Liver (tissue), 3 donors: Measurements from ENCODE around the gene PBLD.

ENCODE experiments used
- EGR1 ChIP-seq, 2 donors: IDR thresholded peaks; 2 replicates each; pipeline ENCODE4 v1.6.1; 2016 to 2018; ENCODE audit warnings: antibody characterized with exemption in 2 of 2, low read depth in 2 of 2
- GABPA ChIP-seq, 2 donors: IDR thresholded peaks in 1 of 2; conservative IDR thresholded peaks in 1 of 2; 2 replicates each; pipeline ENCODE4 v1.6.1; 2016; ENCODE audit warnings: antibody characterized with exemption in 2 of 2, mild to moderate bottlenecking in 1 of 2, moderate library complexity in 1 of 2
- HNF4A ChIP-seq, 2 donors: conservative IDR thresholded peaks; 2 replicates each; pipeline ENCODE4 v1.6.1; 2016; ENCODE audit warnings: antibody characterized with exemption in 2 of 2, mild to moderate bottlenecking in 2 of 2
- HNF4G ChIP-seq: IDR thresholded peaks from 2 replicates; pipeline ENCODE4 v1.6.1; 2016; ENCODE audit warnings: antibody characterized with exemption
- JUND ChIP-seq, 2 donors: IDR thresholded peaks; 2 replicates each; pipeline ENCODE4 v1.6.1; 2016; ENCODE audit warnings: antibody characterized with exemption in 2 of 2
- NR2F2 ChIP-seq: IDR thresholded peaks from 2 replicates; pipeline ENCODE4 v1.6.1; 2016; ENCODE audit warnings: antibody characterized with exemption
- RAD21 ChIP-seq, 2 donors: IDR thresholded peaks; 2 replicates each; pipeline ENCODE4 v1.6.1; 2016; ENCODE audit warnings: antibody characterized with exemption in 2 of 2, mild to moderate bottlenecking in 2 of 2
- RXRA ChIP-seq, 2 donors: IDR thresholded peaks; 2 replicates each; pipeline ENCODE4 v1.6.1; 2017 to 2018; ENCODE audit warnings: antibody characterized with exemption in 2 of 2, mild to moderate bottlenecking in 1 of 2
- TAF1 ChIP-seq: conservative IDR thresholded peaks from 2 replicates; pipeline ENCODE4 v1.6.1; 2016; ENCODE audit warnings: antibody characterized with exemption, mild to moderate bottlenecking
- YY1 ChIP-seq: IDR thresholded peaks from 2 replicates; pipeline ENCODE4 v1.6.1; 2016; ENCODE audit warnings: antibody characterized with exemption, mild to moderate bottlenecking
- TF ChIP-seq, protein P1 (sequence below): IDR thresholded peaks from 2 replicates; pipeline ENCODE4 v1.6.1; 2016; ENCODE audit warnings: antibody characterized with exemption, mild to moderate bottlenecking
- TF ChIP-seq, protein P2 (sequence below): fragments of 150-350 bp; IDR thresholded peaks from 2 replicates; pipeline ENCODE4 v1.5.1; 2017; ENCODE audit warnings: improper control_type of control experiment, low read depth, low read length; ENCODE audit not compliant: missing input control
- TF ChIP-seq, protein P3 (sequence below): IDR thresholded peaks from 2 replicates; pipeline ENCODE4 v1.6.1; 2016; ENCODE audit warnings: antibody characterized with exemption
- TF ChIP-seq, protein P4 (sequence below): IDR thresholded peaks from 2 replicates; pipeline ENCODE4 v1.6.1; 2016; ENCODE audit warnings: antibody characterized with exemption
- donor health status: healthy.
- donor health status: healthy.

DNA sequence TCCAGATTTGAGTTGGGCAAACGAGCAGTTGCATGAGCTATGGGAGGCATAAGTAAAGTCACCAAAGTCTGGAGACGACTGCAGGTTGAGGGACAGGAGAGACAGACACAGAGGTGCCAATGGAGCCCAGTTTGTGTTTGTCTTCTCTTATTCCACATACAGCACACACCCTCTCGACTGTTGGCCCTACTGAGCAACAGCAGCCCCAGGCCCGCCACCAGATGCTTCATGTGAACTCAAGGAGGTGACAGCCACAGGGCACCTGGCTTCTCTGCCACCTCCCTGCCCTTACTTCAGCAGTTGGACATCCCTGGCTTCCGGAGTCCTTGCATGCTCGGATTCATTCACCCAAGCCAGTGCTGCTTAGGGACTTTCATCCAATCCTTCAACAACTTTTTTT is 94.4 kb downstream of the PBLD start:
- TF ChIP-seq GABPA (IDR thresholded peaks at IDR 0.05 in 1 of 2, conservative IDR thresholded peaks at IDR 0.05 in 1 of 2) = no peak
- no peak for TF ChIP-seq TAF1
- TF ChIP-seq, protein P1, sequence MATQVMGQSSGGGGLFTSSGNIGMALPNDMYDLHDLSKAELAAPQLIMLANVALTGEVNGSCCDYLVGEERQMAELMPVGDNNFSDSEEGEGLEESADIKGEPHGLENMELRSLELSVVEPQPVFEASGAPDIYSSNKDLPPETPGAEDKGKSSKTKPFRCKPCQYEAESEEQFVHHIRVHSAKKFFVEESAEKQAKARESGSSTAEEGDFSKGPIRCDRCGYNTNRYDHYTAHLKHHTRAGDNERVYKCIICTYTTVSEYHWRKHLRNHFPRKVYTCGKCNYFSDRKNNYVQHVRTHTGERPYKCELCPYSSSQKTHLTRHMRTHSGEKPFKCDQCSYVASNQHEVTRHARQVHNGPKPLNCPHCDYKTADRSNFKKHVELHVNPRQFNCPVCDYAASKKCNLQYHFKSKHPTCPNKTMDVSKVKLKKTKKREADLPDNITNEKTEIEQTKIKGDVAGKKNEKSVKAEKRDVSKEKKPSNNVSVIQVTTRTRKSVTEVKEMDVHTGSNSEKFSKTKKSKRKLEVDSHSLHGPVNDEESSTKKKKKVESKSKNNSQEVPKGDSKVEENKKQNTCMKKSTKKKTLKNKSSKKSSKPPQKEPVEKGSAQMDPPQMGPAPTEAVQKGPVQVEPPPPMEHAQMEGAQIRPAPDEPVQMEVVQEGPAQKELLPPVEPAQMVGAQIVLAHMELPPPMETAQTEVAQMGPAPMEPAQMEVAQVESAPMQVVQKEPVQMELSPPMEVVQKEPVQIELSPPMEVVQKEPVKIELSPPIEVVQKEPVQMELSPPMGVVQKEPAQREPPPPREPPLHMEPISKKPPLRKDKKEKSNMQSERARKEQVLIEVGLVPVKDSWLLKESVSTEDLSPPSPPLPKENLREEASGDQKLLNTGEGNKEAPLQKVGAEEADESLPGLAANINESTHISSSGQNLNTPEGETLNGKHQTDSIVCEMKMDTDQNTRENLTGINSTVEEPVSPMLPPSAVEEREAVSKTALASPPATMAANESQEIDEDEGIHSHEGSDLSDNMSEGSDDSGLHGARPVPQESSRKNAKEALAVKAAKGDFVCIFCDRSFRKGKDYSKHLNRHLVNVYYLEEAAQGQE = no peak
- no peak for TF ChIP-seq RAD21 (IDR thresholded peaks at IDR 0.05)
- TF ChIP-seq, protein P2, sequence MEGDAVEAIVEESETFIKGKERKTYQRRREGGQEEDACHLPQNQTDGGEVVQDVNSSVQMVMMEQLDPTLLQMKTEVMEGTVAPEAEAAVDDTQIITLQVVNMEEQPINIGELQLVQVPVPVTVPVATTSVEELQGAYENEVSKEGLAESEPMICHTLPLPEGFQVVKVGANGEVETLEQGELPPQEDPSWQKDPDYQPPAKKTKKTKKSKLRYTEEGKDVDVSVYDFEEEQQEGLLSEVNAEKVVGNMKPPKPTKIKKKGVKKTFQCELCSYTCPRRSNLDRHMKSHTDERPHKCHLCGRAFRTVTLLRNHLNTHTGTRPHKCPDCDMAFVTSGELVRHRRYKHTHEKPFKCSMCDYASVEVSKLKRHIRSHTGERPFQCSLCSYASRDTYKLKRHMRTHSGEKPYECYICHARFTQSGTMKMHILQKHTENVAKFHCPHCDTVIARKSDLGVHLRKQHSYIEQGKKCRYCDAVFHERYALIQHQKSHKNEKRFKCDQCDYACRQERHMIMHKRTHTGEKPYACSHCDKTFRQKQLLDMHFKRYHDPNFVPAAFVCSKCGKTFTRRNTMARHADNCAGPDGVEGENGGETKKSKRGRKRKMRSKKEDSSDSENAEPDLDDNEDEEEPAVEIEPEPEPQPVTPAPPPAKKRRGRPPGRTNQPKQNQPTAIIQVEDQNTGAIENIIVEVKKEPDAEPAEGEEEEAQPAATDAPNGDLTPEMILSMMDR = no peak
- no peak for TF ChIP-seq EGR1 (IDR thresholded peaks at IDR 0.05; ENCODE audit: low read depth in 2 of 2)
- TF ChIP-seq, protein P3, sequence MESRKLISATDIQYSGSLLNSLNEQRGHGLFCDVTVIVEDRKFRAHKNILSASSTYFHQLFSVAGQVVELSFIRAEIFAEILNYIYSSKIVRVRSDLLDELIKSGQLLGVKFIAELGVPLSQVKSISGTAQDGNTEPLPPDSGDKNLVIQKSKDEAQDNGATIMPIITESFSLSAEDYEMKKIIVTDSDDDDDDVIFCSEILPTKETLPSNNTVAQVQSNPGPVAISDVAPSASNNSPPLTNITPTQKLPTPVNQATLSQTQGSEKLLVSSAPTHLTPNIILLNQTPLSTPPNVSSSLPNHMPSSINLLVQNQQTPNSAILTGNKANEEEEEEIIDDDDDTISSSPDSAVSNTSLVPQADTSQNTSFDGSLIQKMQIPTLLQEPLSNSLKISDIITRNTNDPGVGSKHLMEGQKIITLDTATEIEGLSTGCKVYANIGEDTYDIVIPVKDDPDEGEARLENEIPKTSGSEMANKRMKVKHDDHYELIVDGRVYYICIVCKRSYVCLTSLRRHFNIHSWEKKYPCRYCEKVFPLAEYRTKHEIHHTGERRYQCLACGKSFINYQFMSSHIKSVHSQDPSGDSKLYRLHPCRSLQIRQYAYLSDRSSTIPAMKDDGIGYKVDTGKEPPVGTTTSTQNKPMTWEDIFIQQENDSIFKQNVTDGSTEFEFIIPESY = no peak
- TF ChIP-seq, protein P4, sequence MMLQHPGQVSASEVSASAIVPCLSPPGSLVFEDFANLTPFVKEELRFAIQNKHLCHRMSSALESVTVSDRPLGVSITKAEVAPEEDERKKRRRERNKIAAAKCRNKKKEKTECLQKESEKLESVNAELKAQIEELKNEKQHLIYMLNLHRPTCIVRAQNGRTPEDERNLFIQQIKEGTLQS = no peak
- no peak for TF ChIP-seq NR2F2
- TF ChIP-seq HNF4A (conservative IDR thresholded peaks at IDR 0.05) = no peak
- TF ChIP-seq HNF4G = no peak
- TF ChIP-seq YY1 = no peak
- no peak for TF ChIP-seq JUND (IDR thresholded peaks at IDR 0.05)
- no peak for TF ChIP-seq RXRA (IDR thresholded peaks at IDR 0.05)
